CD1c-positive myeloid dendritic cell (primary cell): ENCODE results near the gene SESN1.

ENCODE experiments used
- DNase-seq: peaks from one replicate; pipeline ENCODE4 v3.0.0-alpha.2; 2016; ENCODE audit errors: extremely low spot score

Gene SESN1

DNA sequence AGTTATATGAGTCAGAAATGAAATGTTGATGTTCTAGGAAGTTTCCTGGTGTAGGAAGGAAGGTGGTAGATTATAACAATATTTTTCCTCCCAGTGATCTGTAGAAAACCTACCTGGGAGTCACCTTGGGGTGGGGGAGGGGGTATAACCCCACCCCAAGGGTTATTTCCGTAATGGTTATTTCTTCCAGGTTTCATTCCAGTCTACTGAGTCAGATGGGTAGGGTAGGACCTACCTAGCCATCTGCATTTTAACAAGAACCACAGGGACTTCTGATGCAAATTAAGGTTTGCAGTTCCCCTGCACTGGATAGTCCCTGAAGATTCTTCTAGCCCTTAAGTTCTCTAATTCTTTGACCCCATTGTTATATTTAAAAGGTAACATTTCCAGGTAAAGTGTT, 157.5 kb downstream of the SESN1 start:
- no peak for DNase-seq
